ENCODE data around the gene SCN3B.

DNA sequence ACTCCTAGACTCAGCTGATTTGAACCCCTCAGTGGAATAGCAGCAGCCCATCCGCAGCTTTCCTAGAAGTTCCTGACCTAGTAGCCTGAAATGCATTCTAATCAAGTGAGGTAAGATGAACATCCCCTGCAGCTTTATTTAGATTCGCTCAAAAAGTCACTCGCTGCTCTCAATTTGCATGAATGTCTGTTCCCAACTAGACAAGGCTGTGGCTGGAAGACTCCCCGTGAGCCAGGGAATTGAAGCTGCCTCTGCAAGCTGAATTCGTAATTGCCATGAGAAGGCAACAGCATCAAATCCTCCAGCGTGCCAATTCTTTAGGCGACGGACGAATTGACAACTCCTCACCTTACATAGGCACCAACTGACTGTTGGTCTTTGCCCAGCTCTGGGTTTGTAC is 17.1 kb upstream of the SCN3B start:
- TF ChIP-seq, protein P1, sequence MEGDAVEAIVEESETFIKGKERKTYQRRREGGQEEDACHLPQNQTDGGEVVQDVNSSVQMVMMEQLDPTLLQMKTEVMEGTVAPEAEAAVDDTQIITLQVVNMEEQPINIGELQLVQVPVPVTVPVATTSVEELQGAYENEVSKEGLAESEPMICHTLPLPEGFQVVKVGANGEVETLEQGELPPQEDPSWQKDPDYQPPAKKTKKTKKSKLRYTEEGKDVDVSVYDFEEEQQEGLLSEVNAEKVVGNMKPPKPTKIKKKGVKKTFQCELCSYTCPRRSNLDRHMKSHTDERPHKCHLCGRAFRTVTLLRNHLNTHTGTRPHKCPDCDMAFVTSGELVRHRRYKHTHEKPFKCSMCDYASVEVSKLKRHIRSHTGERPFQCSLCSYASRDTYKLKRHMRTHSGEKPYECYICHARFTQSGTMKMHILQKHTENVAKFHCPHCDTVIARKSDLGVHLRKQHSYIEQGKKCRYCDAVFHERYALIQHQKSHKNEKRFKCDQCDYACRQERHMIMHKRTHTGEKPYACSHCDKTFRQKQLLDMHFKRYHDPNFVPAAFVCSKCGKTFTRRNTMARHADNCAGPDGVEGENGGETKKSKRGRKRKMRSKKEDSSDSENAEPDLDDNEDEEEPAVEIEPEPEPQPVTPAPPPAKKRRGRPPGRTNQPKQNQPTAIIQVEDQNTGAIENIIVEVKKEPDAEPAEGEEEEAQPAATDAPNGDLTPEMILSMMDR (IDR thresholded peaks at IDR 0.05) = no peak
- TF ChIP-seq POLR2A (IDR thresholded peaks at IDR 0.05) = no peak

Data from testis (tissue), 2 donors.